Right ventricle myocardium superior (tissue), 1 donor: ENCODE results near the gene TRIP10. TPM values are rescaled to one million over a fixed set of nuclear protein-coding genes. Genes with fewer than 3 reads are reported as not detected.
"Not testable (repeated sequence)": the region's sequence is repeated elsewhere in the genome, so short reads cannot be mapped to it uniquely, and the experiment has no call there.

ENCODE experiments used
- ATAC-seq: fragments of 200-7000 bp; cut with Tn5 transposase; one replicate; pipeline ENCODE4 v1.9.1; 2020; ENCODE audit warnings: mild to moderate bottlenecking; ENCODE audit not compliant: poor library complexity
- DNase-seq: peaks from one replicate; pipeline ENCODE4 v3.0.0-alpha.2; 2020
- intact Hi-C: fragments of 100-400 bp; cut with DNase I; formaldehyde crosslinking; loops from one replicate; pipeline ENCODE4 v1.11.2; 2022
- total RNA-seq: library from RNA; stranded (reverse); fragmentation: NEBNext Ultra II Directional; extraction: Animal tissue kit (Norgen Biotek cat#: 25700); gene quantifications from one replicate; pipeline ENCODE4 v1.2.1, GENCODE V29; 2021
- donor health status: DM: no; HTN: yes; CAD: no; lungs with severe emphysema.

Gene TRIP10
- total RNA-seq, 1 donor from 2014 or later, result 133 TPM

DNA sequence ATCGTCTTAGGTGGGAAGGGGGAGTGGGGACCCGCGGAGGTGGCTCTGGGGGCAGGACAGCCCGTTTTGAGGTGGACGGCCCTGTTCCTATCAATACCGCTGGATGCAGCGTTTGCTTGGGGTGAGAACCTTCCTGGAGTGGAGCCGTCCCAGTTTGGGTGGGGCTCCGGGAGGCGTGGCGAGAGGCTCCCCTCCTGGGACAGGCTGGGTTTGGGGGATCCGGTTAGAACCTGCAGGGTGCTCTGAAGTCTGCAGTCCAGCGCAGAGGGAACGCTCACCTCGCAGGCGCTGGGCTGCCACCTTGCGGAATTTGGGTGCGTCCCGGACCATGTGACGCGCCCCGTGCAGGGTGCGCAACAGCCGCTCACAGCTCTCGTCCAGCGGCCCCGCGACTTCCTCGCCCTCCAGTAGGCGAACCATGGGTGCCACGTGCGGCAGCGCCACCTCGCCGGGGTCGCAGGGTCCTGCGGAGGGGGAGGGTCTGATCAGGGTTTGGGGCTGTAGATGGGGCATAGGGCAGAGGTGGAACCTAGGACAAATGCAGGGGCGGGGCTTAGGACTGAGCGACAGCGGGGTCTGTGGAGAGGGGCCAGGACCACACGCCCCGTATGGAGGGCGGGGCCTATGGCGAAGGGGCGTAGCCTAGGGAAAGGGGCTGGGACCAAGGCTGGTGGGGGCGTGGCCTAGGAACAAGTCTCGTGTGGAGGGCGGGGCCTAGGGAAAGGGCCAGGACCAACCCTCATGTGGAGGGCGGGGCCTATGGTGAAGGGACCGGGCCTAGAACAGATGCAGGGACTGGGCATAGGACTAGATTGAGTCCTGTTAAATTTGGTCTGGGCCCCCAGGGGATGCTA, 13.9 kb downstream of the TRIP10 start:
- peak; percentile 87 for DNase-seq
- ATAC-seq, result peak; percentile 86
- intact Hi-C loops, result no loop called here

DNA sequence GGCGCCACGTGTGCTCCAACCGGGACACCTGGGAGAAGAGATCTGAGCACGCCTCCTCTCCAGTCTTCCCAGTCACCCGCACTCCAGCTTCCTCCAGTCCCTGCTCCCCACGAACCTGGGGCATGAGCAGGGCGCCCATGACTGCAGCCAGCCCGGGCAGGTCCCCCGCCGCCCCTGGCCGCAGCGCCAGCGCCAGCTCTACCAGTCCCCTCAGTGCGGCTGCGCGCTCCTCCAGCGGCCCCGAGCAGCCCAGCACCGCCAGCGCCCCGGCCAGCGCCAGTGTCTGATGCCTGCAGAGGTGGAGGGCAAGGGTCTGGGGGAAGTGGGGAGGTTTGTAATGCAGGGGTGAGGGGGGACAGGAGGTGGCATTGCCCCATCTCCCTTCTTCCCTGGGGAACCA, 14.7 kb downstream of the TRIP10 start:
- DNase-seq (no peak), ATAC-seq (no peak)
- intact Hi-C loops, result no loop called here

DNA sequence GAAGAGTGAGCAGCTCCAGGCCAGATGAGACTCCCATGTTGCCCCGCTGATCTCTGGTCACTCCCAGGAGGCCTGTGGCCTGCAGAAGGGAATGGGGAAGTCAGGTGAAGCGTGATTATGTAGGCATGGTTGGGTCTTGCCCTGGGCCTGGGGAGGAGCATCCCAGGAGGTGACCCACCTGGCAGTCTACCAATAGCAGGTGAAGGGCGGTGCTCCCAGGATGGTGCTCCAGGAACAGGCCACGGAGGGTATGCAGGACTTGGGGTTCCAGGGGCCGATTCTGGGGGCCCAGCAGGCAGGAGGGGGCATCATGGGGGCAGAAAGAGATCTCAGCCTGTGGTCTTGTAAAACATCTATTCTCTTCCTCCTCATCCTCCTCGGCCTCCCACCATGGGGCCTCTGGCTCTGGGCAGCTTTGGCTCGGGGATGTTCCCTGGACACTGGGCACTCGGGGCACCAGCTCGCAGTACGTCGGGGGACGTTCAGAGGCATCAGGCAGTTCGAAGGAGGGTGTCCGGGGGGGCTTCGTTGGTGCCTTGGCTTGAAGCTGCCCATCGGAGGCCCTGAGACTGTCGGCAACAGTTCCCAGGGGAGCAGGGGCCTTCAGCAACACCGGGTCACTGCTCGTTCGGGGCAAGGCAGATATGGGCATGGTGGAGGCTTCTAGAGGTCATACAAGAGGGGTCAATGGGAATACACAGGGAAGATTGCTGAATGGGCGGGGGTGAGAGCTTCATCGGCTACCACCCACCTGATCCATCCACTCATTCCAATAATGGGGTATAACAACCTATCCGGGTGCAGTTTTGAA, 15.4 kb downstream of the TRIP10 start:
- no peak for DNase-seq
- intact Hi-C loops, result no loop called here
- ATAC-seq, result no peak

DNA sequence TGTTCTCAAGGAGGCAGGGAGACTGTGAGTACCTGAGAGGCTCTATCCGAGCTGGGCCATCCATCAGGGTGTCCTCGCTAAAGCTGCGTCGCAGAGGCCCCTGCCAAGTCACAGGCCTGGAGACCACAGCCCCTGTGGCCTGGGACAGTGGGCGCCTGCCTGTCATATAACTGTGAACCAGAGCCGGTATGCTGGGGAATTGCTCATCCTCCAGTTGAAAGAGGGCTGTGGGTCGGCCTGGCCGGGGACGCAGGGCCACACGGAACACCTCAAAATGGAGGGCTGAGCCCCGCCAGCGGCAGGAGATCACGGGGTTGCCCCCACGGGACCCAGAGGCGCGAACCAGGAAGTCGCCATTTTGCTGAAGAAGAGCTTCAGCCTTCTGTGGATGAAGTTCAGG, 21.1 kb downstream of the TRIP10 start:
- DNase-seq (no peak), ATAC-seq (no peak)
- intact Hi-C loops, result no loop called here

DNA sequence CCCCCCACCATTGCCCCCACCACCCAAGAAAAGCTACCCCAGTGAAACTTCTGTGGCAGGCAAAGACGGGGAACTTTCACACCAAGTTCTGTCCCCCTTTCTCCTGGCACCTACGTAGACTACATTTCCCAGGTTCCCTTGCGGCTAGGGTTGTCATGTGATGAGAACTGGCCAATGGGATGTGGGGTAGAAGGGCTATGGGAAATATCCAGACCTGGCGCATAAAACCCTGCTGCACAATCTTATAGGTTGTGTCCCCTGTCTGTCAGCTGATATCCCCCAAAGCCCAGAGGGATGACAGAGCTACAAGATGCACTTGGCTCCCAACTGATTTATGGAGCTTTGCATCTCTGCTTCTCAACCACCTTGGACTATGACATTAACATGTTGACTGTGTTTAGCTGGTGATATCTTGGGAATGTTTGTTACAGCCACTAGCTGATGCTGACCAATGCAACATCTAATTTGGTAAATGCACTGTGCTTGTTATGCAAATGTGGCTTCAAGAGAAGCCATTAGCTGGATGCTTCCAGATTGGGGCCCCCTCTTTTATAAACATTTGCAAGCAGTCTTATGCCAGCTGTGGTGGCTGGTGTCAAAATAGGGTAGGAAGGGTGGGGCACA, 21.7 kb downstream of the TRIP10 start:
- DNase-seq (no peak), ATAC-seq (peak; percentile 48)
- intact Hi-C loops, result no loop called here

DNA sequence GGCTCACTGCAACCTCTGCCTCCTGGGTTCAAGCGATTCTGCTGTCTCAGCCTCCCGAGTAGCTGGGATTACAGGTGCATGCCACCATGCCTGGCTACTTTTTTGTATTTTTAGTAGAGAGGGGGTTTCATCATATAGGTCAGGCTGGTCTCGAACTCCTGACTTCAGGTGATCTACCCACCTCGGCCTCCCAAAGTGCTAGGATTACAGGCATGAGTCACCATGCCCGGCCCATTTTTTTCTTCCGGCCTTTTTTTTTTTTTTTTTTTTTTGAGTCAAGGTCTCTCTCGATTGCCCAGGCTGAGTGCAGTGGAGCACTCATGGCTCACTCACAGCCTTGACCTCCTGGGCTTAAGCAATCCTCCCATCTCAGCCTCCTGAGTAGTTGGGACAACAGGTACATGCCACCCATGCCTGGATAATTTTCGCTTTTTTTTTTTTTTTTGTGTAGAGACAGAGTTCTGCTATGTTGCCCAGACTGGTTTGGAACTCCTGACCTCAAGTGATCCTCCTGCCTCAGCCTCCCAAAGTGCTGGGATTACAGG, 22.8 kb downstream of the TRIP10 start:
- ATAC-seq, DNase-seq, intact Hi-C loops: not testable (repeated sequence)

DNA sequence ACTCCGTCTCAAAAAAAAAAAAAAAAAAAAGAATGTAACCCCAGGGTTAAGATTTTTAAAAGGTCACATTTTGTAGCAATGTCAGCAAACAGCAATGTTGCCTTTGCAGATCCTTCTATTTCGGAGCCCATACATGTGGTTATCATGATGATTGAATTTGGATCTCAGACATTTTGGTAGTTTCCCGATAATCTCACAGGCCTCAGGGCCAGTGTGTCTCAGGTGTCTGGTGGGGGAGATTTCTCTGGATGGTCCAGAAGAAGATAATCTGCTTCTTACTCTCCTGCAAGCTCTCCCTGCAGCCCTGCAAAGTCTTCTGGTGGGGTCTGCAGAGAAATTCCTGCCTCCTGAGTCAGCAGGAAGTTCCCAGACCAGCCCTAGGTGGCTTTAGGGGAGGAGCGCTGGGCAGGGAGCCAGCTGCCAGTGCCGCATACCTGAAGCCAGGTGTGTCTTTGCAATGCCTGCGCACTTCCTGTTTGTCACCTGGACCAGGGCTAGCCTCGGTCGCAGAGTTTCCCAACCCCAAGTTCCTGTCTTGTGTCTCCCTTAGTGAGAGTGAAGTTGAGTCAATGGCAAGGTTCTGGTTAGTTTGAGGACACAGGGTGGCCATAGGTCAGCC, 26.4 kb downstream of the TRIP10 start:
- ATAC-seq (no peak), DNase-seq (no peak)
- intact Hi-C loops, result no loop called here

DNA sequence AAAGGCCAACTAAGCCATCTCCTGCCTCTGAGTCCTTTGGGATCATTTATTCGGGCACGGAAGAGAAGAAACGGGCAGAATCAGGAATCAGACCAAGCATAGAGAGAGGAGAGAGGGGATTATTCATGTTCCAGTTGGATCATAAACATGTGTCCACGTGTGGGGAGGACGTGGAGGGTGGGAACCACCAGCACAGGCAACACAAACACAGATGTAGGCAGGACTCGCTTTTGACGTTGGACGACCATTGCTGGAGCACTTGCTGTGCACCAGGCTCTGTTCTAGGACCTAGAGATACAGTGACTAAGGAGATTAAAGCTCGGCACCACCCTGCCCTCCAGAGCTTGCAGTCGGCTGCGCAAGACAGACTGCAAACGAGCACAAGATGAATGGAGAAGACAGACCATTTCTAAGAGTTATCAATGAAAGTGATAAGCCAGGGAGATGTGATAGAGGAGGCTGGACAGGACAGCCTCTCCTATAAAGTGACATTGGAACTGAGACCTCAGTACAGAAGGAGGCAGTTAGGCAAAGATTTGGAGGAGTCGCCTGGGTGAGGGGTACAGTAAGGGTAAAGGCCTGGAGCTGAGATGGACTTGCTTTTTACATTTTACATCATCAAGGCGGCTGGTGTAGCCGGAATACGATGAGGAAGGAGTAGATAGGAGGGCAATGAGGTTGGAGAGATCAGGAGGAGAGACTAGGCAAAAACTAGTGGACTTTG, 27.0 kb downstream of the TRIP10 start:
- DNase-seq (no peak), ATAC-seq (no peak)
- intact Hi-C loops, result no loop called here

DNA sequence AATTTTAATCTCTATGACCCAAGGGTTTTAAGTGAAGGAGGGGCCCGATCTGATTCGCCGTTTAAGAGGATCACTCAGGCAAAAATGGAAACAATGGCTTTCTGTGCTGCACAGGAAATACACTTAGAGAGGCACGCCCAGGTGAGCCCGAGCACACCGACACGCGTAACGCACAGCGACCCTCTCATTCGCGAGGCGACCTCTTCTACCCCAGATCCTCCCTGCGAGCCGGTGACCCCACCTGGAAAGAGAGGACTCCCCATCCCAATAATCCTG, 27.5 kb downstream of the TRIP10 start:
- ATAC-seq (peak; percentile 26), DNase-seq (no peak)
- intact Hi-C loops, result no loop called here

DNA sequence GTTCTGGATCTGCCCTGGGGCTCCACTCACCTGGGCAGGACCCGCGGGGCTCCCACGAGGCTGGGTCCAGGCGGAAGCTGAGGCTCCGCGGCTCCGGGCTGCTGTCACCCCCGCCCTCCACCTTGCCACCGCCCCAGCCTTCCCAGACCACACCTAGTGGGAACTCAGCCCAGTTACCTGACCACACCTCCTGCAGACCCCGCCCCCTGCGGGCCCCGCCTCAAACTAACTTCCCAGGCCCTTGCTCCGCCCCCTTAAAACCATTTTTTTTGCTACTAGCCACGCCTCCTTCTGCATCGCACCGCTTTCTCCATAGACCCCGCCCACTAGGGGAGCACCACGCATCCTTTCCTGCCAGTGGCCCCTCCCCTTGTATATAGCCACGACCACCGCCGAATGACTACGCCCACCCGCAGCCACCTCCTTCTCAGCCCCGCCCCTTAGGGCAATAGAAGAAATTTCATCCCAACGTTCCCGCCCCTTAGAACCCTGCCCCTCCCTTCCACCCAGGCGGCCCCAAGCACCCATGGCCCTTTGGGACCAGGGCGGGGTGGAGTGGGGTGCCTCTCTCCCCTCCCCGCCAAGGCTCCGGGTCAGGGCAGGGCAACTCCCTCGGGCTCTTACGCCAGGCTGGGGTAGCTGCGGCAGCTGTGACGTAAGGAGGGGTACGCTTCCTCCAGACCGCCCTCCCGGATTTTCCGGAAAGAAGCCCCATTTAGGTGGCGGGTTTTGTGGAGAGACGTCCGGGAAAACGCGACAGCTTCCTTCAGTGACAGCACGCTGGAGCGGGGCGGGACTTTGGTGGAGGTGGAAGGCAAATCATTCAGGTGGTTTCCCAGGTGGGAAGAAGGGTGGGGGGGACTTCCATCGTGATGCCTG, 28.1 kb downstream of the TRIP10 start, which contains the start of gene SH2D3A:
Gene SH2D3A (minus strand): TSS at position 79 of the 879 bp plus-strand sequence. CDS start 3,687 bp downstream, outside the sequence.
- peak; percentile 45 for ATAC-seq
- intact Hi-C loops, result no loop called here
- DNase-seq, result peak; percentile 82

DNA sequence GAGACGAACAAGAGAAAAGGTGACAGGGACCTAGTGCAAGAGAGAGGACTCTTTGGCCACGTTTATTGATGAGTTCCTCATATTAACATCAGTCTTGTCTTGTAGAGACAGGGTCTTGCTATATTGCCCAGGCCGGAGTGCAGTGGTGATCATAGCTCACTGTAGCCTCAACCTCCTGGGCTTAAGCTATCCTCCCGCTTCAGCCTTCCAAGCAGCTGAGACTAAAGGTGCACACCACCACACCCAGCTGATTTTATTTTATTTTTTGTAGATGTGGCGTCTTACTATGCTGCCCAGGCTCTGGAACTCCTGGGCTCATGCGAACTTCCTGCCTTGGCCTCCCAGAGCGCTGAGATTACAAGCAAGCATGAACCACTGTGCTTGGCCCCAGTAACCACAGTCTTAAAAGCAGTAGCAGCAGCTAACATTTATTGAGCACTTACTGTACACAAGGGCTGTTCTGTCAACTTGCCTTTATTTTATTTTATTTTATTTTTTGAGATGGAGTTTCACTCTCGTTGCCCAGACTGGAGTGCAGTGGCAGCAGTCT, 28.8 kb downstream of the TRIP10 start:
- intact Hi-C loops, result no loop called here
- ATAC-seq, result no peak
- no peak for DNase-seq

DNA sequence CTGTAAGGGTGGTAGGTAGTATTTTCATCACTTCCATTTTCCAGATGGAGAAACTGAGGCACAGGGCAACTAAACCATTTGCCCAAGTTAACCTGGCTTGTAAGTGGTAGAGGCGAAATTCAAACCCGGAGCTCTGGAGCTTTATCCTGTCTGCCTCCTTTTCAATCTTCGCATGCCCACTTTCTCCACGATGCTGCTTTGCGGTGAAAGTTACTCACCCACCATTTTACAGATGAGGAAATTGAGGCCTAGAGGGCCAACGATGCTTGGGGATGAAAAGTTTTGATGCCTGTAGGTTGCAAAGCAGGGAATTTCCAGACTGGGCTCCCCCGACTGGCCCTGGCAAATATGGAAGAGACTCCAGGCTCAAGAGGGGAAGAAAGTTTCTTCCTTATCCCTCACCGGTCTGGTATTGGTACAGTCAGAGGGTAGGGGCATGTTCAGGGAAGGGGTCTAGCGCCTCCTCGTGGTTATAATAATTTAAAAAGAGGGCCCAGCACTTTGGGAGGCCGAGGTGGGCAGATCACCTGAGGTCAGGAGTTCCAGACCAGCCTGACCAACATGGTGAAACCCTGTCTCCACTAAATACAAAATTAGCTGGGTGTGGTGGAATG, 29.6 kb downstream of the TRIP10 start:
- intact Hi-C loops, result no loop called here

DNA sequence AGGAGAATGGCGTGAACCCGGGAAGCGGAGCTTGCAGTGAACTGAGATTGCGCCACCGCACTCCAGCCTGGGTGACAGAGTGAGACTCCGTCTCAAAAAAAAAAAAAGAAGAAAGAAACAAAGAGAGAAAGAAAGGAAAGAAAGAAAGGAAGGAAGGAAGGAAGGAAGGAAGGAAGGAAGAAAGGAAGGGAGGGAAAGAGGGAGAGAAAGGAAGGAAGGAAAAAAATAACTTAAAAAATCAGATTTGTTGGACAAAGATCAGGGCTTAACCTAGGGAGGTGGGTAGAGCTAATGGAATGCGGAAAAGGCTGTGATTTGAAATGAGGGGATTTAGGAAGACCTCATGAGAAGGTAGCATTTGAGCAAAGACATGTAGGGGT, 32.2 kb downstream of the TRIP10 start:
- intact Hi-C loops, result not testable (repeated sequence)

More for the DNA sequence above, 29.6 kb downstream of the TRIP10 start:
- ATAC-seq (no peak), DNase-seq (no peak)

DNA sequence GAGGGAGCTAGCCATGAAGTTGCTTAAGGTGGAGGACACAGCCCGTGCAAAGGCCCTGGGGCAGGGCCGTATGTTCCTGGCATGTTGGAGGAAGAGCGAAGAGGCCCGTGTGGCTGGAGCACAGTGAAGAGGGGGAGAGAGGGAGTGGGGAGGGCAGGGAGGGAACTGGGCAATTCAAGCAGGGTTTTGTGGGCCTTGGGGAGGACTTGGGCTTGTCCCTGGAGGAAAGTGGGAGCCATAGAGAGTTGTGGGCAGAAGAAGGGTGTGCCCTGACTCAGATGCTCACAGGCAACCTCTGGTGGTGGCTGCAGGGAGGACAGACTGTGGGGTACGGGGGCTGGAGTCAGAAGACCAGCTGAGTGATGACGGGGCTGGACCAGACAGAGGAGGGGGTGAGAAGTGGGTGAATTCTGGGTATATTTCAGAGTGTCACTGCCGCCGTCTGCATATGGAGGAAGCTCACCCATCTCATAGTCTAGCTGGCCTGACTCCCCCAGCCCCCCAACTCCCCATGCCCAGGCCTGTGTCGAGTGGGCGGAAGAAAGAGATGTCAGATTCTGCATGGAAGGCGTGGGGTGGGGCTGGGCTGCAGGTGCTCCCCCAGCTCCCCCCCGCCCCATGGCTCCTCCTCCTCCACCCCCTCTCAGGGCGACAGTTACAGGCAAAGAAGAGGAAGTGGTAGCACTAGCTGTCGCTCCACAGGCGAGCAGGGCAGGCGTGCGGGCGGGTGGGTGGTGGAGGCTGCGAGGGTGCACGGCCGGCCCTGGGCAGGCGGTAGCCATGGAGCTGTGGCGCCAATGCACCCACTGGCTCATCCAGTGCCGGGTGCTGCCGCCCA, 32.8 kb downstream of the TRIP10 start, which contains the start of gene VAV1:
Gene VAV1 (plus strand): TSS at position 681 of the 838 bp plus-strand sequence. CDS start 100 bp downstream, at position 781.
- intact Hi-C loops, result no loop called here
- ATAC-seq, result peak; percentile 80
- DNase-seq, result peak; percentile 80

More for the DNA sequence above, 32.2 kb downstream of the TRIP10 start:
- ATAC-seq, DNase-seq: not testable (repeated sequence)

DNA sequence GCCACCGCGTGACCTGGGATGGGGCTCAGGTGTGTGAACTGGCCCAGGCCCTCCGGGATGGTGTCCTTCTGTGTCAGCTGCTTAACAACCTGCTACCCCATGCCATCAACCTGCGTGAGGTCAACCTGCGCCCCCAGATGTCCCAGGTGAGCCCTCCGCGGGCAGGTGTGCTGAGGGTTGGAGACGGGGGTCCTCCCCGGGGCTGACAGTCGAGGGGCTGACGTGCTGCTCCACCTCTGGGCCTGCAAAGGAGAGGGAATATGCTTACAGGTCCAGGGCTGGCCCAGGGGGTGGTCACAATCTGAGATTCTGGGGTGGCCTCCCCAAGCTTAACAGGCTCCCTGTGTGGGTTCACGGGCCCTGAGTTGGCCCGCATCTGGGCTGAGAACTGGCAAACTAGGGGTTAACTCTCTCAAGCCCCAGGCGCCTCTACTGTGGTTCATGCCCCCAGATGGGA, 33.4 kb downstream of the TRIP10 start:
- intact Hi-C loops, result no loop called here
- DNase-seq (no peak), ATAC-seq (no peak)
